ENCODE measurements around the gene NUBP2.

GRCh38 chr16:1734816-1735215, 47.9 kb upstream of the NUBP2 start:
- TF ChIP-seq POLR2A (IDR thresholded peaks at IDR 0.05; ENCODE audit: low read length) (no peak), GATA1 (IDR thresholded peaks at IDR 0.05; ENCODE audit: low read depth, low read length) (no peak)
